IMR-90 (cell line): ENCODE results near the gene RNF19B. TPM values are rescaled to one million over a fixed set of nuclear protein-coding genes. Genes with fewer than 3 reads are reported as not detected.
A peak's percentile ranks its signal among the peaks of the same experiment; 100 is the strongest.

Experiments
- ATAC-seq: fragments of 200-7000 bp; cut with Tn5 transposase; 2 replicates; pipeline ENCODE4 v1.9.1; 2020; ENCODE audit warnings: low read depth, mild to moderate bottlenecking, moderate library complexity
- BruUV-seq: library from RNA; stranded (reverse); fragments of 400-500 nt; replicated peaks from 2 replicates; lab custom pipeline; 2021; lab: Mats Ljungman, UMichigan
- CTCF ChIA-PET: fragments of 300-600 bp; formaldehyde crosslinking; extraction: SDS; loops from one replicate; lab custom pipeline; 2021; ENCODE audit warnings: antibody characterized with exemption; lab: Yijun Ruan, JAX
- POLR2A ChIA-PET: fragments of 300-600 bp; sonication (Branson Sonifier 250); formaldehyde crosslinking; loops from one replicate; lab custom pipeline; 2022; ENCODE audit warnings: antibody characterized with exemption; ENCODE audit not compliant: unreplicated experiment; lab: Charles Lee
- DNase-seq: peaks from one replicate; pipeline ENCODE4 v3.0.0; 2013
- H2AFZ ChIP-seq: replicated peaks from 2 replicates; pipeline ENCODE3; 2013; ENCODE audit warnings: low read length, mild to moderate bottlenecking; ENCODE audit not compliant: poor library complexity
- H2AK5ac ChIP-seq: 2 replicates; pipeline ENCODE4 v1.6.1; 2013; ENCODE audit warnings: low read depth, low read length, inconsistent platforms
- H2AK9ac ChIP-seq: replicated peaks from 2 replicates; pipeline ENCODE3; 2013; ENCODE audit warnings: mild to moderate bottlenecking, low read depth, low read length, moderate library complexity; ENCODE audit not compliant: poor library complexity
- H2BK120ac ChIP-seq: 2 replicates; pipeline ENCODE4 v1.6.1; 2013; ENCODE audit warnings: low read depth, low read length, inconsistent platforms
- H2BK15ac ChIP-seq: 3 replicates; pipeline ENCODE4 v1.6.1; 2013; ENCODE audit warnings: low read depth, low read length, inconsistent platforms
- H2BK20ac ChIP-seq: 2 replicates; pipeline ENCODE4 v1.6.1; 2013; ENCODE audit warnings: low read depth, mild to moderate bottlenecking, inconsistent platforms, low read length, moderate library complexity
- H2BK5ac ChIP-seq: 2 replicates; pipeline ENCODE4 v1.6.1; 2013; ENCODE audit warnings: mild to moderate bottlenecking, low read depth, low read length, inconsistent platforms; ENCODE audit not compliant: poor library complexity, severe bottlenecking
- H3K14ac ChIP-seq: replicated peaks from 2 replicates; pipeline ENCODE4 v1.6.1; 2013; ENCODE audit warnings: low read depth, low read length, inconsistent platforms
- H3K18ac ChIP-seq: 2 replicates; pipeline ENCODE4 v1.6.1; 2013; ENCODE audit warnings: low read depth, low read length, control low read depth
- H3K23ac ChIP-seq: 2 replicates; pipeline ENCODE4 v1.6.1; 2013; ENCODE audit warnings: low read depth, low read length, inconsistent platforms
- H3K27ac ChIP-seq: 2 replicates; pipeline ENCODE4 v1.5.1; 2013; ENCODE audit warnings: mild to moderate bottlenecking, control low read depth, low read length; ENCODE audit not compliant: insufficient read depth
- H3K27me3 ChIP-seq: 2 replicates; pipeline ENCODE4 v1.6.1; 2013; ENCODE audit warnings: low read length; ENCODE audit not compliant: control insufficient read depth, insufficient read depth
- H3K36me3 ChIP-seq: 2 replicates; pipeline ENCODE4 v1.6.1; 2013; ENCODE audit warnings: low read length, mixed read lengths; ENCODE audit not compliant: control insufficient read depth, insufficient read depth
- H3K4ac ChIP-seq: 2 replicates; pipeline ENCODE4 v1.6.1; 2013; ENCODE audit warnings: low read depth, low read length, inconsistent platforms
- H3K4me1 ChIP-seq: 2 replicates; pipeline ENCODE4 v1.6.1; 2013; ENCODE audit warnings: low read length, mixed read lengths; ENCODE audit not compliant: control insufficient read depth, insufficient read depth
- H3K4me2 ChIP-seq: 2 replicates; pipeline ENCODE4 v1.6.1; 2013; ENCODE audit warnings: low read depth, mild to moderate bottlenecking, control low read depth, low read length, moderate library complexity
- H3K4me3 ChIP-seq: 2 replicates; pipeline ENCODE4 v1.5.1; 2013; ENCODE audit warnings: low read depth, mild to moderate bottlenecking, control low read depth, low read length, moderate library complexity; ENCODE audit not compliant: insufficient read depth
- H3K56ac ChIP-seq: 2 replicates; pipeline ENCODE4 v1.6.1; 2013; ENCODE audit warnings: low read length, inconsistent platforms; ENCODE audit not compliant: insufficient read depth; ENCODE audit errors: extremely low read depth
- H3K79me1 ChIP-seq, 2 experiments: 2 replicates each; pipeline ENCODE4 v1.6.1; 2013; ENCODE audit warnings: low read length in 2 of 2, inconsistent platforms in 1 of 2, low read depth in 1 of 2
- H3K9ac ChIP-seq: 2 replicates; pipeline ENCODE4 v1.6.1; 2013; ENCODE audit warnings: low read depth, low read length, control low read depth
- H3K9me1 ChIP-seq: 2 replicates; pipeline ENCODE4 v1.6.1; 2013; ENCODE audit warnings: low read length, inconsistent platforms; ENCODE audit not compliant: insufficient read depth
- H3K9me3 ChIP-seq: 2 replicates; pipeline ENCODE4 v1.6.1; 2013; ENCODE audit warnings: low read length; ENCODE audit not compliant: control insufficient read depth, insufficient read depth
- H4K20me1 ChIP-seq: 2 replicates; pipeline ENCODE4 v1.6.1; 2013; ENCODE audit warnings: low read length, inconsistent platforms; ENCODE audit not compliant: insufficient read depth
- H4K5ac ChIP-seq: 2 replicates; pipeline ENCODE4 v1.6.1; 2013; ENCODE audit warnings: mild to moderate bottlenecking, low read depth, low read length, control low read depth
- H4K8ac ChIP-seq, 2 experiments: 2 replicates each; pipeline ENCODE4 v1.6.1; 2013; ENCODE audit warnings: low read depth in 2 of 2, low read length in 2 of 2, control low read depth in 1 of 2, inconsistent platforms in 1 of 2
- H4K91ac ChIP-seq: 2 replicates; pipeline ENCODE4 v1.6.1; 2013; ENCODE audit warnings: low read depth, low read length, inconsistent platforms; ENCODE audit not compliant: insufficient read depth
- BHLHE40 ChIP-seq: fragments of 150-350 bp; IDR thresholded peaks from 2 replicates; pipeline ENCODE4 v1.6.1; 2016; ENCODE audit warnings: mild to moderate bottlenecking, low read depth, low read length
- CEBPB ChIP-seq: IDR thresholded peaks from 2 replicates; pipeline ENCODE4 v1.6.1; 2012; ENCODE audit warnings: low read depth, low read length, improper control_type of control experiment
- CHD1 ChIP-seq: IDR thresholded peaks from 2 replicates; pipeline ENCODE4 v1.6.1; 2012; ENCODE audit warnings: low read depth, low read length, improper control_type of control experiment
- CTCF ChIP-seq: conservative IDR thresholded peaks from 2 replicates; pipeline ENCODE4 v1.5.1; 2012; ENCODE audit warnings: mild to moderate bottlenecking, low read depth, low read length, improper control_type of control experiment
- ELK1 ChIP-seq: fragments of 150-350 bp; IDR thresholded peaks from 2 replicates; pipeline ENCODE4 v1.6.1; 2016; ENCODE audit warnings: low read depth, mild to moderate bottlenecking, low read length, moderate library complexity, borderline replicate concordance
- FOS ChIP-seq: fragments of 150-350 bp; IDR thresholded peaks from 2 replicates; pipeline ENCODE4 v1.6.1; 2016; ENCODE audit warnings: low read depth, low read length
- MAFK ChIP-seq: IDR thresholded peaks from 2 replicates; pipeline ENCODE4 v1.6.1; 2012; ENCODE audit warnings: low read depth, low read length, improper control_type of control experiment
- MAZ ChIP-seq: IDR thresholded peaks from 2 replicates; pipeline ENCODE4 v1.6.1; 2012; ENCODE audit warnings: low read depth, mild to moderate bottlenecking, low read length, improper control_type of control experiment, moderate library complexity, borderline replicate concordance
- MXI1 ChIP-seq: IDR thresholded peaks from 2 replicates; pipeline ENCODE4 v1.6.1; 2012; ENCODE audit warnings: low read depth, mild to moderate bottlenecking, low read length, moderate library complexity, borderline replicate concordance
- NFE2L2 ChIP-seq: fragments of 150-350 bp; IDR thresholded peaks from 2 replicates; pipeline ENCODE4 v1.6.1; 2016; ENCODE audit warnings: low read depth, mild to moderate bottlenecking, low read length
- POLR2A ChIP-seq: IDR thresholded peaks from 2 replicates; pipeline ENCODE4 v1.6.1; 2012; ENCODE audit warnings: mild to moderate bottlenecking, low read depth, low read length
- RAD21 ChIP-seq: IDR thresholded peaks from 2 replicates; pipeline ENCODE4 v1.6.1; 2012; ENCODE audit warnings: low read length, improper control_type of control experiment
- RCOR1 ChIP-seq: IDR thresholded peaks from 2 replicates; pipeline ENCODE4 v1.6.1; 2012; ENCODE audit warnings: mild to moderate bottlenecking, low read length, improper control_type of control experiment; ENCODE audit not compliant: insufficient replicate concordance
- RFX5 ChIP-seq: IDR thresholded peaks from 2 replicates; pipeline ENCODE4 v1.8.0; 2012; ENCODE audit warnings: low read depth, mild to moderate bottlenecking, low read length, moderate library complexity
- SMC3 ChIP-seq: fragments of 150-350 bp; IDR thresholded peaks from 2 replicates; pipeline ENCODE4 v1.6.1; 2016; ENCODE audit warnings: low read depth, mild to moderate bottlenecking, antibody characterized with exemption, low read length, moderate library complexity
- WGBS, 2 experiments: methylation state at CpG; one replicate each; pipeline versions ENCODE4 v1.1.5 to v1.1.7; 2013; ENCODE audit warnings: missing lambda C conversion rate in 2 of 2; ENCODE audit not compliant: insufficient read length in 1 of 2; ENCODE audit errors: extremely low coverage in 2 of 2; 5-methylcytosine and 5-hydroxymethylcytosine counted together
- dilution Hi-C: fragments of 300-500 bp; cut with HindIII; formaldehyde crosslinking; loops from one replicate; pipeline ENCODE4 v1.14.3; 2018; ENCODE audit warnings: low sequenced_read_pairs; ENCODE audit not compliant: unreplicated experiment
- in situ Hi-C: fragments of 300-500 bp; cut with MboI; formaldehyde crosslinking; loops from 3 replicates; pipeline ENCODE4 v1.14.3; 2019; ENCODE audit warnings: low sequenced_read_pairs, inconsistent platforms, mixed read lengths
- intact Hi-C: fragments of 100-400 bp; cut with micrococcal nuclease; formaldehyde crosslinking; loops from 2 replicates; pipeline ENCODE4 v1.10.0; 2022
- polyA plus RNA-seq, 3 experiments: library from polyadenylated mRNA; depleted of rRNA; stranded (reverse); fragments of >200 nt; gene quantifications; 2 replicates each; pipeline ENCODE4 v1.2.3, GENCODE V29; 2012; ENCODE audit warnings: low replicate concordance in 1 of 3
- total RNA-seq: library from RNA; depleted of rRNA; stranded (reverse); fragments of >200 nt; gene quantifications from 2 replicates; pipeline ENCODE4 v1.2.3, GENCODE V29; 2012
- TF ChIP-seq, protein P1 (sequence below): fragments of 150-350 bp; IDR thresholded peaks from 2 replicates; pipeline ENCODE4 v1.6.1; 2017; ENCODE audit warnings: mild to moderate bottlenecking, antibody characterized with exemption, low read length, low read depth

The RNF19B gene
- total and polyA plus RNA-seq, 2 of the 4 experiments (the other 2 are of a cell fraction): 10.0 to 11.6 TPM

DNA sequence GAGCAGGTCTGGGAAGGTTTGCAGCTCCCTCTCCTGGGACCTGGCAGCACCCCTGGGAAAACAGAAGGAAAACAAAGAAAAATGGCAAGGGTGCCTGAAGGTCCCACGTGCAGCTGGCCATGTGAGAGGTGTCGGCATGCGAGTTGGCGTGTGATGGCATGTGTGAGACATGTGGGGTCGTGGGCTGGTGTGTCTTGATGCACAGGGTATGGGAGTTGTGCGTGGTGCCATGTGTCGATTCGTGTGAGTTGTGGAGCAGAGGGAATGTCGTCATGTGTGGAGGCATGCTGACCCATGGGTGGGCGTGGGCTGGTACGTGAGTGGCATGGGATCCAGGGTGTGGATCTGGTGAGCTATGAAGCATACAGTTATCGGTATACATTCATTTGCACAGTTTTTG is 77.0 kb downstream of the RNF19B start:
- no peaks in the 10 kb centered on the region; the same call in 1 of the 2 replicates for H3K9me3 ChIP-seq
- H3K56ac ChIP-seq: no peak overlapping the region
- H2AK5ac ChIP-seq: no peak overlapping the region
- no peak overlapping the region for H4K8ac ChIP-seq
- H3K4me3 ChIP-seq: no peak overlapping the region
- no CpG with 5 or more reads among the region's 12 CpGs for WGBS, 2 experiments
- no peak overlapping the region for H3K27ac ChIP-seq
- H4K20me1 ChIP-seq: peaks cover 3% of the 10 kb centered on the region; the same call in 1 of the 2 replicates
- H3K27me3 ChIP-seq: peaks cover 73% of the 10 kb centered on the region
- BruUV-seq: no TSS peak
- TF ChIP-seq RFX5: no peak
- TF ChIP-seq CTCF: no peak
- no peak for TF ChIP-seq MAFK
- no peak for TF ChIP-seq BHLHE40
- no peak for TF ChIP-seq RAD21
- TF ChIP-seq CHD1: no peak
- TF ChIP-seq CEBPB: no peak
- TF ChIP-seq FOS: no peak
- TF ChIP-seq NFE2L2: no peak
- TF ChIP-seq ELK1: no peak
- TF ChIP-seq, protein P1, sequence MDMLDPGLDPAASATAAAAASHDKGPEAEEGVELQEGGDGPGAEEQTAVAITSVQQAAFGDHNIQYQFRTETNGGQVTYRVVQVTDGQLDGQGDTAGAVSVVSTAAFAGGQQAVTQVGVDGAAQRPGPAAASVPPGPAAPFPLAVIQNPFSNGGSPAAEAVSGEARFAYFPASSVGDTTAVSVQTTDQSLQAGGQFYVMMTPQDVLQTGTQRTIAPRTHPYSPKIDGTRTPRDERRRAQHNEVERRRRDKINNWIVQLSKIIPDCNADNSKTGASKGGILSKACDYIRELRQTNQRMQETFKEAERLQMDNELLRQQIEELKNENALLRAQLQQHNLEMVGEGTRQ: no peak
- TF ChIP-seq MAZ: no peak
- TF ChIP-seq RCOR1: no peak
- TF ChIP-seq MXI1: no peak
- TF ChIP-seq SMC3: no peak
- no peak for TF ChIP-seq POLR2A
- no peak overlapping the region for H2BK15ac ChIP-seq
- dilution Hi-C loops: no loop called here
- no peak overlapping the region for H3K9ac ChIP-seq
- no peak overlapping the region for H2BK5ac ChIP-seq
- H3K4me2 ChIP-seq: no peak overlapping the region
- in situ Hi-C loops: no loop called here
- H3K23ac ChIP-seq: no peak overlapping the region
- no peaks in the 10 kb centered on the region for H3K36me3 ChIP-seq
- no peak overlapping the region for H4K5ac ChIP-seq
- intact Hi-C loops: loop anchor here (5.0 kb wide), 1 partner anchor 485 kb away; no protein-coding TSS in a partner anchor
- H2AK9ac ChIP-seq: peak overlapping the region; percentile 42
- H2BK120ac ChIP-seq: no peak overlapping the region
- no peak overlapping the region for H2AFZ ChIP-seq
- ChIA-PET CTCF (no interaction called here), POLR2A (no interaction called here)
- ATAC-seq (no peak), DNase-seq (no peak)
- no peak overlapping the region for H3K4ac ChIP-seq
- H2BK20ac ChIP-seq: no peak overlapping the region
- no peaks in the 10 kb centered on the region; the same call in 1 of the 2 replicates for H3K4me1 ChIP-seq
- H3K18ac ChIP-seq: no peak overlapping the region
- peaks cover 4% of the 10 kb centered on the region; the same call in 1 of the 2 replicates for H3K9me1 ChIP-seq
- no peaks in the 10 kb centered on the region for H3K79me1 ChIP-seq
- H4K91ac ChIP-seq: no peak overlapping the region
- H3K14ac ChIP-seq: no peak overlapping the region
